Activated CD8-positive, alpha-beta T cell treated with anti-CD3 and anti-CD28 coated beads, Interleukin-2, amount 10 ng/mL, durations not matched to agents 7 days and 5 days (primary cell): ENCODE measurements around the gene PKIB. TPM values are rescaled to one million over a fixed set of nuclear protein-coding genes. Genes with fewer than 3 reads are reported as not detected.
"Not testable (repeated sequence)": the region's sequence is repeated elsewhere in the genome, so short reads cannot be mapped to it uniquely, and the experiment has no call there.

ENCODE experiments used
- ATAC-seq: fragments of 150-1000 bp; cut with Tn5 transposase; one replicate; pipeline ENCODE4 v1.10.0; 2021; ENCODE audit warnings: moderate library complexity
- CTCF ChIA-PET: fragments of 350-600 bp; sonication (Branson Sonifier 250); formaldehyde crosslinking; loops from one replicate; lab custom pipeline; 2021; ENCODE audit warnings: antibody characterized with exemption; lab: Charles Lee
- POLR2A ChIA-PET: fragments of 350-600 bp; sonication (Branson Sonifier 250); formaldehyde crosslinking; loops from one replicate; lab custom pipeline; 2021; ENCODE audit warnings: antibody characterized with exemption; lab: Charles Lee
- DNase-seq: peaks from one replicate; pipeline ENCODE4 v3.0.0-alpha.2; 2020
- H3K27ac Mint-ChIP-seq: one replicate; pipeline ENCODE4 v1.8.0; 2021; ENCODE audit warnings: mild to moderate bottlenecking, mixed read lengths
- H3K27me3 Mint-ChIP-seq: one replicate; pipeline ENCODE4 v1.8.0; 2021; ENCODE audit warnings: low read depth, mixed read lengths
- H3K36me3 Mint-ChIP-seq: one replicate; pipeline ENCODE4 v1.8.0; 2021; ENCODE audit warnings: low read depth, mixed read lengths
- H3K4me1 Mint-ChIP-seq: one replicate; pipeline ENCODE4 v1.8.0; 2021; ENCODE audit warnings: low read depth, mixed read lengths
- H3K4me3 Mint-ChIP-seq: one replicate; pipeline ENCODE4 v1.8.0; 2021; ENCODE audit warnings: mild to moderate bottlenecking, mixed read lengths
- H3K9me3 Mint-ChIP-seq: one replicate; pipeline ENCODE4 v1.8.0; 2022; ENCODE audit warnings: mixed read lengths; ENCODE audit not compliant: insufficient read depth
- total RNA-seq, 2 experiments: library from RNA; stranded (reverse); gene quantifications; one replicate each; pipeline ENCODE4 v1.2.3, GENCODE V29; 2021

The PKIB gene
- total RNA-seq, 2 experiments from 2014 or later = 0.44 to 0.76 TPM

GRCh38 chr6:122623279-122623678 lies 13.1 kb downstream of the PKIB start:
- no peaks in the 10 kb centered on the region for H3K36me3 Mint-ChIP-seq
- CTCF ChIA-PET = no interaction called here

GRCh38 chr6:122624853-122625252 lies 14.6 kb downstream of the PKIB start:
- ChIA-PET POLR2A (no interaction called here), CTCF (no interaction called here)
- no peaks in the 10 kb centered on the region for H3K36me3 Mint-ChIP-seq
- DNase-seq (no peak), ATAC-seq (no peak)
- H3K27me3 Mint-ChIP-seq = peaks cover 17% of the 10 kb centered on the region
- H3K9me3 Mint-ChIP-seq = no peaks in the 10 kb centered on the region
- H3K4me1 Mint-ChIP-seq = no peaks in the 10 kb centered on the region
- H3K4me3 Mint-ChIP-seq = no peak overlapping the region
- H3K27ac Mint-ChIP-seq = no peak overlapping the region

More at GRCh38 chr6:122623279-122623678, 13.1 kb downstream of the PKIB start:
- POLR2A ChIA-PET = no interaction called here
- Mint-ChIP-seq H3K4me3 (no peak overlapping the region), H3K27me3 (peaks cover 18% of the 10 kb centered on the region), H3K9me3 (no peaks in the 10 kb centered on the region), H3K27ac (no peak overlapping the region), H3K4me1 (no peaks in the 10 kb centered on the region)
- no peak for DNase-seq
- ATAC-seq = no peak

GRCh38 chr6:122628714-122629113 lies 18.5 kb downstream of the PKIB start:
- H3K27ac Mint-ChIP-seq = no peak overlapping the region
- peaks cover 4% of the 10 kb centered on the region for H3K27me3 Mint-ChIP-seq
- ChIA-PET POLR2A (no interaction called here), CTCF (no interaction called here)
- DNase-seq (no peak), ATAC-seq (no peak)
- no peaks in the 10 kb centered on the region for H3K9me3 Mint-ChIP-seq
- H3K4me1 Mint-ChIP-seq = no peaks in the 10 kb centered on the region
- H3K36me3 Mint-ChIP-seq = no peaks in the 10 kb centered on the region
- H3K4me3 Mint-ChIP-seq = no peak overlapping the region

GRCh38 chr6:122631571-122632249 lies 21.5 kb downstream of the PKIB start:
- ChIA-PET CTCF (no interaction called here), POLR2A (interaction anchor here (0.6 kb wide), 1 partner anchor 144 kb away, joined by 3 read pairs; no protein-coding TSS in a partner anchor)

GRCh38 chr6:122640366-122640765 lies 30.2 kb downstream of the PKIB start:
- ChIA-PET CTCF (no interaction called here), POLR2A (no interaction called here)
- Mint-ChIP-seq H3K4me1 (no peaks in the 10 kb centered on the region), H3K27me3 (no peaks in the 10 kb centered on the region), H3K27ac (no peak overlapping the region), H3K36me3 (no peaks in the 10 kb centered on the region), H3K4me3 (no peak overlapping the region), H3K9me3 (no peaks in the 10 kb centered on the region)
- DNase-seq (no peak), ATAC-seq (no peak)

More at GRCh38 chr6:122631571-122632249, 21.5 kb downstream of the PKIB start:
- ATAC-seq = no peak
- Mint-ChIP-seq H3K4me3 (no peak overlapping the region), H3K27ac (no peak overlapping the region), H3K27me3 (peaks cover 4% of the 10 kb centered on the region), H3K4me1 (no peaks in the 10 kb centered on the region), H3K9me3 (no peaks in the 10 kb centered on the region), H3K36me3 (no peaks in the 10 kb centered on the region)
- DNase-seq = no peak

GRCh38 chr6:122641819-122642218 lies 31.6 kb downstream of the PKIB start:
- DNase-seq = no peak
- ChIA-PET CTCF (no interaction called here), POLR2A (no interaction called here)
- Mint-ChIP-seq H3K4me3 (no peak overlapping the region), H3K4me1 (no peaks in the 10 kb centered on the region), H3K27me3 (no peaks in the 10 kb centered on the region), H3K36me3 (no peaks in the 10 kb centered on the region), H3K9me3 (no peaks in the 10 kb centered on the region), H3K27ac (no peak overlapping the region)
- ATAC-seq = no peak

GRCh38 chr6:122642604-122643003 lies 32.4 kb downstream of the PKIB start:
- H3K27me3 Mint-ChIP-seq, POLR2A ChIA-PET, CTCF ChIA-PET, H3K27ac Mint-ChIP-seq, H3K9me3 Mint-ChIP-seq, H3K36me3 Mint-ChIP-seq, DNase-seq, H3K4me1 Mint-ChIP-seq, ATAC-seq, H3K4me3 Mint-ChIP-seq: not testable (repeated sequence)

- H3K36me3 Mint-ChIP-seq = no peaks in the 10 kb centered on the region
- DNase-seq = no peak
- H3K27me3 Mint-ChIP-seq = no peaks in the 10 kb centered on the region
- POLR2A ChIA-PET = no interaction called here
- no peak overlapping the region for H3K27ac Mint-ChIP-seq
- CTCF ChIA-PET = no interaction called here
- no peaks in the 10 kb centered on the region for H3K4me1 Mint-ChIP-seq
- no peaks in the 10 kb centered on the region for H3K9me3 Mint-ChIP-seq
- H3K4me3 Mint-ChIP-seq = no peak overlapping the region
- no peak for ATAC-seq
Measured at GRCh38 chr6:122645256-122645655, 35.1 kb downstream of the PKIB start.

GRCh38 chr6:122647765-122648164 lies 37.6 kb downstream of the PKIB start:
- Mint-ChIP-seq H3K27ac (no peak overlapping the region), H3K4me3 (no peak overlapping the region), H3K27me3 (no peaks in the 10 kb centered on the region), H3K9me3 (no peaks in the 10 kb centered on the region), H3K36me3 (no peaks in the 10 kb centered on the region), H3K4me1 (no peaks in the 10 kb centered on the region)
- CTCF ChIA-PET = no interaction called here
- no peak for ATAC-seq
- POLR2A ChIA-PET = no interaction called here
- no peak for DNase-seq

GRCh38 chr6:122648726-122649125 lies 38.5 kb downstream of the PKIB start:
- CTCF ChIA-PET = no interaction called here
- no peak for ATAC-seq

GRCh38 chr6:122649701-122650100 lies 39.5 kb downstream of the PKIB start:
- Mint-ChIP-seq H3K36me3 (no peaks in the 10 kb centered on the region), H3K9me3 (no peaks in the 10 kb centered on the region), H3K27ac (no peak overlapping the region), H3K4me3 (no peak overlapping the region), H3K4me1 (no peaks in the 10 kb centered on the region), H3K27me3 (no peaks in the 10 kb centered on the region)
- CTCF ChIA-PET = no interaction called here
- ATAC-seq = no peak
- POLR2A ChIA-PET = no interaction called here
- DNase-seq = no peak

More at GRCh38 chr6:122648726-122649125, 38.5 kb downstream of the PKIB start:
- POLR2A ChIA-PET = no interaction called here
- DNase-seq = no peak
- no peaks in the 10 kb centered on the region for H3K4me1 Mint-ChIP-seq
- H3K4me3 Mint-ChIP-seq = no peak overlapping the region
- no peaks in the 10 kb centered on the region for H3K27me3 Mint-ChIP-seq
- no peaks in the 10 kb centered on the region for H3K36me3 Mint-ChIP-seq
- H3K9me3 Mint-ChIP-seq = no peaks in the 10 kb centered on the region
- no peak overlapping the region for H3K27ac Mint-ChIP-seq

- ChIA-PET POLR2A (no interaction called here), CTCF (no interaction called here)
- H3K9me3 Mint-ChIP-seq = no peaks in the 10 kb centered on the region
- no peaks in the 10 kb centered on the region for H3K36me3 Mint-ChIP-seq
- H3K27ac Mint-ChIP-seq = no peak overlapping the region
- H3K4me3 Mint-ChIP-seq = no peak overlapping the region
- H3K27me3 Mint-ChIP-seq = no peaks in the 10 kb centered on the region
- DNase-seq (no peak), ATAC-seq (no peak)
- H3K4me1 Mint-ChIP-seq = no peaks in the 10 kb centered on the region
Measured at GRCh38 chr6:122650403-122650802, 40.2 kb downstream of the PKIB start.

- ATAC-seq = no peak
- ChIA-PET CTCF (no interaction called here), POLR2A (no interaction called here)
- Mint-ChIP-seq H3K9me3 (no peaks in the 10 kb centered on the region), H3K36me3 (no peaks in the 10 kb centered on the region), H3K4me1 (no peaks in the 10 kb centered on the region), H3K27ac (no peak overlapping the region), H3K4me3 (no peak overlapping the region), H3K27me3 (no peaks in the 10 kb centered on the region)
- no peak for DNase-seq
Measured at GRCh38 chr6:122651031-122651430, 40.8 kb downstream of the PKIB start.
